Esophagus muscularis mucosa (tissue), 4 donors: ENCODE results near the gene SIX4.

Experiments
- CTCF ChIP-seq, 3 experiments: fragments of 200-600 bp in 2 of 3; fragments of 450-650 bp in 1 of 3; sonication (generic) in 2 of 3; IDR thresholded peaks; one replicate each; pipeline ENCODE4 v1.5.1; 2017 to 2019; ENCODE audit warnings: antibody characterized with exemption in 3 of 3, mild to moderate bottlenecking in 2 of 3, moderate library complexity in 1 of 3
- EP300 ChIP-seq: sonication (generic); formaldehyde crosslinking; IDR thresholded peaks from one replicate; pipeline ENCODE4 v1.6.1; 2017; ENCODE audit warnings: antibody characterized with exemption
- POLR2A ChIP-seq: fragments of 450-650 bp; IDR thresholded peaks from one replicate; pipeline ENCODE4 v1.6.1; 2017; ENCODE audit warnings: antibody characterized with exemption, moderate library complexity, mild to moderate bottlenecking, low read depth
- POLR2AphosphoS5 ChIP-seq, 2 donors: sonication (generic); formaldehyde crosslinking; IDR thresholded peaks; one replicate each; pipeline ENCODE4 v1.6.1; 2017; ENCODE audit warnings: antibody characterized with exemption in 2 of 2

GRCh38 chr14:60760209-60760608, 36.1 kb upstream of the SIX4 start:
- TF ChIP-seq POLR2A (no peak), CTCF (IDR thresholded peaks at IDR 0.05) (no peak), POLR2AphosphoS5 (IDR thresholded peaks at IDR 0.05) (no peak), EP300 (no peak)
